IgD-negative memory B cell (primary cell): Measurements from ENCODE around the gene GADD45A. TPM values are rescaled to one million over a fixed set of nuclear protein-coding genes. Genes with fewer than 3 reads are reported as not detected.
A peak's percentile ranks its signal among the peaks of the same experiment; 100 is the strongest.

ENCODE experiments used
- H3K27ac Mint-ChIP-seq, 3 donors: one replicate each; pipeline ENCODE4 v1.8.0; 2020 to 2022; ENCODE audit warnings: mild to moderate bottlenecking in 3 of 3, mixed read lengths in 3 of 3, moderate library complexity in 1 of 3
- H3K27me3 Mint-ChIP-seq: one replicate; pipeline ENCODE4 v1.8.0; 2021; ENCODE audit warnings: mixed read lengths
- H3K36me3 Mint-ChIP-seq: one replicate; pipeline ENCODE4 v1.8.0; 2020; ENCODE audit warnings: mild to moderate bottlenecking, mixed read lengths
- H3K4me1 Mint-ChIP-seq, 3 donors: one replicate each; pipeline ENCODE4 v1.8.0; 2020 to 2022; ENCODE audit warnings: mixed read lengths in 3 of 3, mild to moderate bottlenecking in 1 of 3
- H3K4me3 Mint-ChIP-seq, 4 donors: one replicate each; pipeline ENCODE4 v1.8.0; 2020 to 2022; ENCODE audit warnings: mild to moderate bottlenecking in 4 of 4, mixed read lengths in 4 of 4, moderate library complexity in 3 of 4
- H3K9me3 Mint-ChIP-seq, 3 donors: one replicate each; pipeline ENCODE4 v1.8.0; 2020 to 2021; ENCODE audit warnings: mixed read lengths in 3 of 3, mild to moderate bottlenecking in 1 of 3
- polyA plus RNA-seq: library from polyadenylated mRNA; unstranded; fragments of 300-500 nt; fragmentation: Illumina TruSeq; gene quantifications from one replicate; pipeline ENCODE4 v1.2.3, GENCODE V29; 2021

The GADD45A gene
- polyA plus RNA-seq, 1 donor from 2014 or later: 21.0 TPM

GRCh38 chr1:67677930-67678329, 7.1 kb upstream of the GADD45A start:
- Mint-ChIP-seq H3K27me3 (peaks cover 9% of the 10 kb centered on the region), H3K9me3 (no peaks in the 10 kb centered on the region), H3K4me3 (no peak overlapping the region), H3K4me1 (peaks cover 0 to 10% (median 5%) of the 10 kb centered on the region in 3 donors), H3K27ac (no peak overlapping the region), H3K36me3 (no peaks in the 10 kb centered on the region)

GRCh38 chr1:67679691-67680090, 5.3 kb upstream of the GADD45A start:
- H3K36me3 Mint-ChIP-seq: no peaks in the 10 kb centered on the region
- peaks cover 8% of the 10 kb centered on the region for H3K27me3 Mint-ChIP-seq
- H3K9me3 Mint-ChIP-seq: no peaks in the 10 kb centered on the region
- H3K27ac Mint-ChIP-seq: no peak overlapping the region
- no peak overlapping the region for H3K4me3 Mint-ChIP-seq
- H3K4me1 Mint-ChIP-seq: peaks cover 8 to 19% (median 17%) of the 10 kb centered on the region in 3 donors

GRCh38 chr1:67680486-67680885, 4.5 kb upstream of the GADD45A start:
- H3K9me3 Mint-ChIP-seq: no peaks in the 10 kb centered on the region
- H3K27me3 Mint-ChIP-seq: peaks cover 3% of the 10 kb centered on the region
- no peaks in the 10 kb centered on the region for H3K36me3 Mint-ChIP-seq
- peaks cover 12 to 24% (median 13%) of the 10 kb centered on the region in 3 donors for H3K4me1 Mint-ChIP-seq
- H3K4me3 Mint-ChIP-seq: peak overlapping the region in 1 of 4 donors; percentile 21
- peak overlapping the region in 1 of 3 donors; percentile 1 for H3K27ac Mint-ChIP-seq

- Mint-ChIP-seq H3K4me3 (peak overlapping the region in 1 of 4 donors; percentile 2), H3K27me3 (peaks cover 2% of the 10 kb centered on the region), H3K9me3 (no peaks in the 10 kb centered on the region), H3K27ac (no peak overlapping the region), H3K4me1 (peaks cover 23 to 31% (median 25%) of the 10 kb centered on the region in 3 donors), H3K36me3 (peaks cover 2% of the 10 kb centered on the region)
Observed at GRCh38 chr1:67682659-67683197, 2.3 kb upstream of the GADD45A start.

GRCh38 chr1:67683316-67683715, 1.7 kb upstream of the GADD45A start:
- peak overlapping the region in 1 of 3 donors; percentile 87 for H3K27ac Mint-ChIP-seq
- H3K27me3 Mint-ChIP-seq: peaks cover 2% of the 10 kb centered on the region

GRCh38 chr1:67683766-67684525, 1.1 kb upstream of the GADD45A start:
- no peaks in the 10 kb centered on the region for H3K9me3 Mint-ChIP-seq
- peaks cover 4% of the 10 kb centered on the region for H3K36me3 Mint-ChIP-seq
- peaks cover 23 to 31% (median 26%) of the 10 kb centered on the region in 3 donors for H3K4me1 Mint-ChIP-seq
- H3K27me3 Mint-ChIP-seq: no peaks in the 10 kb centered on the region
- H3K27ac Mint-ChIP-seq: peak overlapping the region in 2 of 3 donors; percentile 48 to 87
- peak overlapping the region; percentile 73 to 99 (median 98) for H3K4me3 Mint-ChIP-seq

More at GRCh38 chr1:67683316-67683715, 1.7 kb upstream of the GADD45A start:
- Mint-ChIP-seq H3K36me3 (peaks cover 4% of the 10 kb centered on the region), H3K9me3 (no peaks in the 10 kb centered on the region), H3K4me3 (peak overlapping the region in 2 of 4 donors; percentile 70 to 98), H3K4me1 (peaks cover 23 to 31% (median 26%) of the 10 kb centered on the region in 3 donors)

GRCh38 chr1:67684526-67685066, 405 bp upstream of the GADD45A start:
- H3K9me3 Mint-ChIP-seq: no peaks in the 10 kb centered on the region
- H3K27me3 Mint-ChIP-seq: no peaks in the 10 kb centered on the region
- peak overlapping the region; percentile 97 to 99 (median 98) for H3K4me3 Mint-ChIP-seq
- peaks cover 23 to 31% (median 26%) of the 10 kb centered on the region in 3 donors for H3K4me1 Mint-ChIP-seq
- peaks cover 4% of the 10 kb centered on the region for H3K36me3 Mint-ChIP-seq
- H3K27ac Mint-ChIP-seq: peak overlapping the region; percentile 48 to 97 (median 87)

- no peaks in the 10 kb centered on the region for H3K27me3 Mint-ChIP-seq
- peaks cover 23 to 26% (median 26%) of the 10 kb centered on the region in 3 donors for H3K4me1 Mint-ChIP-seq
- H3K9me3 Mint-ChIP-seq: no peaks in the 10 kb centered on the region
- peak overlapping the region in 2 of 3 donors; percentile 87 to 97 for H3K27ac Mint-ChIP-seq
- peak overlapping the region; percentile 97 to 99 (median 98) for H3K4me3 Mint-ChIP-seq
- H3K36me3 Mint-ChIP-seq: peaks cover 4% of the 10 kb centered on the region
Observed at GRCh38 chr1:67685558-67686266, 711 bp downstream of the GADD45A start.

GRCh38 chr1:67686267-67687197, 1.5 kb downstream of the GADD45A start:
- Mint-ChIP-seq H3K9me3 (no peaks in the 10 kb centered on the region), H3K4me3 (peak overlapping the region; percentile 97 to 99 (median 98)), H3K4me1 (peaks cover 23 to 26% (median 26%) of the 10 kb centered on the region in 3 donors), H3K36me3 (peaks cover 4% of the 10 kb centered on the region), H3K27me3 (no peaks in the 10 kb centered on the region), H3K27ac (peak overlapping the region in 2 of 3 donors; percentile 11 to 87)

GRCh38 chr1:67687198-67687545, 2.2 kb downstream of the GADD45A start:
- peaks cover 4% of the 10 kb centered on the region for H3K36me3 Mint-ChIP-seq
- H3K9me3 Mint-ChIP-seq: no peaks in the 10 kb centered on the region
- no peaks in the 10 kb centered on the region for H3K27me3 Mint-ChIP-seq
- peaks cover 23 to 26% (median 26%) of the 10 kb centered on the region in 3 donors for H3K4me1 Mint-ChIP-seq
- no peak overlapping the region for H3K27ac Mint-ChIP-seq
- peak overlapping the region; percentile 97 to 99 (median 98) for H3K4me3 Mint-ChIP-seq

- Mint-ChIP-seq H3K4me3 (peak overlapping the region in 1 of 4 donors; percentile 29), H3K36me3 (peaks cover 5% of the 10 kb centered on the region), H3K27me3 (no peaks in the 10 kb centered on the region), H3K27ac (peak overlapping the region in 1 of 3 donors; percentile 39), H3K9me3 (no peaks in the 10 kb centered on the region), H3K4me1 (peaks cover 23 to 26% (median 24%) of the 10 kb centered on the region in 3 donors)
Observed at GRCh38 chr1:67687649-67688048, 2.6 kb downstream of the GADD45A start.

GRCh38 chr1:67688526-67689219, 3.7 kb downstream of the GADD45A start:
- Mint-ChIP-seq H3K4me1 (peaks cover 19 to 22% (median 21%) of the 10 kb centered on the region in 3 donors), H3K9me3 (no peaks in the 10 kb centered on the region), H3K27me3 (no peaks in the 10 kb centered on the region), H3K27ac (no peak overlapping the region), H3K4me3 (peak overlapping the region in 1 of 4 donors; percentile 67), H3K36me3 (peaks cover 5% of the 10 kb centered on the region)

GRCh38 chr1:67689267-67690017, 4.4 kb downstream of the GADD45A start:
- Mint-ChIP-seq H3K9me3 (no peaks in the 10 kb centered on the region), H3K4me3 (peak overlapping the region in 1 of 4 donors; percentile 67), H3K27ac (no peak overlapping the region), H3K36me3 (peaks cover 5% of the 10 kb centered on the region), H3K4me1 (peaks cover 14 to 18% (median 15%) of the 10 kb centered on the region in 3 donors), H3K27me3 (no peaks in the 10 kb centered on the region)
